Measurements from ENCODE around the gene PDZK1IP1. TPM values are rescaled to one million over a fixed set of nuclear protein-coding genes. Genes with fewer than 3 reads are reported as not detected.
"Not testable (repeated sequence)": the region's sequence is repeated elsewhere in the genome, so short reads cannot be mapped to it uniquely, and the experiment has no call there.

Gene PDZK1IP1
- total and polyA plus RNA-seq, 9 donors = 0.36 to 66.1 (median 0.61) TPM; not detected in 2

DNA sequence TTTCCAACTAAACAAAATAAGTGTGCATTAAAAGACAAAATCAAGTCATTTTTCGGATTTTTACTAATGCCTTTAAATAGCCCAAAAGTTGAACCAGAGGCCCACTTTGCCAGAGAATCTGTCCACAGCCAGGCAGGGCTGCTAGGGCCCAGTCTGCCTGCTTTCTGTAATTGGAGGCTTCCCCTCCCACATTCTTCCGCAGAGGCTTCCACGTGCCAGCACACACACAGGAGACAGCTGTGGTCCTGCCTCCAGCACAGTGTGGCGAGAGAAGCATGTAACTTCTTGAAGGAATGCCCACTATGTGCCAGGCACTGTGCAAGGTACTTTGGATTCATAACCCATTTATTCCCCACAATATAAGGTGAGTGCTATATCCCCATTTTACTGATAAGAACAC is 11.3 kb upstream of the PDZK1IP1 start:
- Histone ChIP-seq H3K36me3 (no peaks in the 10 kb centered on the region), H3K4me3 (no peak overlapping the region), H3K27me3 (no peaks in the 10 kb centered on the region), H3K4me1 (ENCODE audit: insufficient read depth) (no peaks in the 10 kb centered on the region), H3K9me3 (no peaks in the 10 kb centered on the region), H3K27ac (no peak overlapping the region)
- DNase-seq = no peak
- intact Hi-C loops (cut with DNase I) = no loop called here
- WGBS, 3 donors = 5 to 15% (median 12%) methylated on average over 4 of the region's 4 CpGs
- TF ChIP-seq POLR2A (IDR thresholded peaks at IDR 0.05) (no peak), EP300 (IDR thresholded peaks at IDR 0.05) (no peak)
- TF ChIP-seq, protein P1, sequence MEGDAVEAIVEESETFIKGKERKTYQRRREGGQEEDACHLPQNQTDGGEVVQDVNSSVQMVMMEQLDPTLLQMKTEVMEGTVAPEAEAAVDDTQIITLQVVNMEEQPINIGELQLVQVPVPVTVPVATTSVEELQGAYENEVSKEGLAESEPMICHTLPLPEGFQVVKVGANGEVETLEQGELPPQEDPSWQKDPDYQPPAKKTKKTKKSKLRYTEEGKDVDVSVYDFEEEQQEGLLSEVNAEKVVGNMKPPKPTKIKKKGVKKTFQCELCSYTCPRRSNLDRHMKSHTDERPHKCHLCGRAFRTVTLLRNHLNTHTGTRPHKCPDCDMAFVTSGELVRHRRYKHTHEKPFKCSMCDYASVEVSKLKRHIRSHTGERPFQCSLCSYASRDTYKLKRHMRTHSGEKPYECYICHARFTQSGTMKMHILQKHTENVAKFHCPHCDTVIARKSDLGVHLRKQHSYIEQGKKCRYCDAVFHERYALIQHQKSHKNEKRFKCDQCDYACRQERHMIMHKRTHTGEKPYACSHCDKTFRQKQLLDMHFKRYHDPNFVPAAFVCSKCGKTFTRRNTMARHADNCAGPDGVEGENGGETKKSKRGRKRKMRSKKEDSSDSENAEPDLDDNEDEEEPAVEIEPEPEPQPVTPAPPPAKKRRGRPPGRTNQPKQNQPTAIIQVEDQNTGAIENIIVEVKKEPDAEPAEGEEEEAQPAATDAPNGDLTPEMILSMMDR (IDR thresholded peaks at IDR 0.05) = no peak

DNA sequence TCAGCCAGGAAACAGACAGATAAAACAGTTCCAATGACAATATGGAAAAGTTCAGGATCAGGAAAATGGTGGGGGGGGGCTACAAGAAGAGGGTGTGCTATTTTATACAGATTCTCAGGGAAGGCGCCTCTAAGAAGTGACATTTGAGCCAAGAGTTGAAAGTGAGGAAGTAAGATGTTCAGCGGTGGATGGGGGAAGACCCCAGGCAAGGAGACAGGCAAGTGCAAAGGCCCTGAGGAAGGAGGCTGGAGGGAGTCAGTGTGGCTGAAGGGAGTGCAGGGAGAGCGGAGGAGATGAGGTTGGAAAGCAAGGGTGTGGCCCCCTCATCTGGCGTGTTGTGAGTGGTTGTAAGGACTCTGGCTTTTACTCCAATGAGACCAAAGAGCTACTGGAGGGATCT is 8.4 kb upstream of the PDZK1IP1 start:
- no peaks in the 10 kb centered on the region for H3K36me3 ChIP-seq
- H3K4me1 ChIP-seq (ENCODE audit: insufficient read depth) = no peaks in the 10 kb centered on the region
- H3K4me3 ChIP-seq = no peak overlapping the region
- TF ChIP-seq POLR2A (IDR thresholded peaks at IDR 0.05) (no peak), EP300 (IDR thresholded peaks at IDR 0.05) (no peak)
- TF ChIP-seq, protein P1 (IDR thresholded peaks at IDR 0.05) = no peak
- intact Hi-C loops (cut with DNase I) = loop anchor here in 1 of 4 donors (10.0 kb wide), 1 partner anchor 237 kb away; the partner anchor contains the start of gene FOXD2
- H3K9me3 ChIP-seq = no peaks in the 10 kb centered on the region
- DNase-seq = no peak
- no peaks in the 10 kb centered on the region for H3K27me3 ChIP-seq
- WGBS, 3 donors = 82 to 86% (median 85%) methylated on average over 4 of the region's 4 CpGs
- no peak overlapping the region for H3K27ac ChIP-seq

DNA sequence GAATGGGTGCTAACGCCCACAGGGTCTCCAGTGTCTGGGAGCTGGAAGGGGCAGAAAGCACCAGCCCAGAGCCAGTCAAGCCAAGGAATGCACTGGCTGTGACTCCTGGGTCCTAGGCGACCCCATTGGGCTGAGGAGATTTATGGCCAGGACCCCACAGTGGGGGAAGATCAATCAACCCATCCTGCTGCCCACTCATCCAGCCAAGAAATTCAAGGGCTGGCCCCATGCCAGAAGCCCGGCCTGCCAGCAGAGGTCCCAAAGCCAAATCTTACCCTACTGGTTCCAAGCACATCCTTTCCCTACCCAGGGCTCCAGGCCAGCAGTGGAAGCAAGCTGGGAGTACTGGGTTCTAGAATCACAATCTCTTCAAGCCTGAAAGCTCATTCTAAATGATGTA is 6.8 kb upstream of the PDZK1IP1 start:
- peaks cover 7% of the 10 kb centered on the region for H3K4me1 ChIP-seq (ENCODE audit: insufficient read depth)
- no peaks in the 10 kb centered on the region for H3K27me3 ChIP-seq
- no peaks in the 10 kb centered on the region for H3K9me3 ChIP-seq
- 32 to 50% (median 34%) methylated on average over 3 of the region's 3 CpGs for WGBS, 3 donors
- H3K36me3 ChIP-seq = no peaks in the 10 kb centered on the region
- no peak for TF ChIP-seq EP300 (IDR thresholded peaks at IDR 0.05)
- TF ChIP-seq, protein P1 (IDR thresholded peaks at IDR 0.05) = no peak
- no peak for TF ChIP-seq POLR2A (IDR thresholded peaks at IDR 0.05)
- intact Hi-C loops (cut with DNase I) = loop anchor here in 1 of 4 donors (10.0 kb wide), 1 partner anchor 238 kb away; the partner anchor contains the start of gene FOXD2
- no peak overlapping the region for H3K4me3 ChIP-seq
- no peak overlapping the region for H3K27ac ChIP-seq
- DNase-seq = no peak

DNA sequence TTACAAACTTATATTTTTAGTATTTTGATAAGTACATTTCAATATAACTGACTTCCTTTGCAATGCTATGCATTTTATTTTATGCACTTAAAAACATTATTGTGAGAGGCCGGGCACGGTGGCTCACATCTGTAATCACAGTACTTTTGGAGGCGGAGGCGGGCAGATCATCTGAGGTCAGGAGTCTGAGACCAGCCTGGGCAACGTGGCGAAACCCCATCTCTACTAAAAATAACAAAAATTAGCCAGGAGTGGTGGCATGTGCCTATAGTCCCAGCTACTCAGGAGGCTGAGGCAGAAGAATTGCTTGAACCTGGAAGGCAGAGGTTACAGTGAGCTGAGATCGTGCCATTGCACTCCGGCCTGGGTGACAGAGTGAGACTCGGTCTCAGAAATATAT is 6.1 kb upstream of the PDZK1IP1 start:
- not testable (repeated sequence) for H3K36me3 ChIP-seq; H3K27me3 ChIP-seq; DNase-seq; H3K9me3 ChIP-seq; H3K27ac ChIP-seq; H3K4me3 ChIP-seq; H3K4me1 ChIP-seq (ENCODE audit: insufficient read depth)
- intact Hi-C loops (cut with DNase I) = loop anchor here in 1 of 4 donors (10.0 kb wide), 1 partner anchor 239 kb away; the partner anchor contains the start of gene FOXD2
- WGBS, 3 donors = 82 to 86% (median 83%) methylated on average over 9 of the region's 9 CpGs

DNA sequence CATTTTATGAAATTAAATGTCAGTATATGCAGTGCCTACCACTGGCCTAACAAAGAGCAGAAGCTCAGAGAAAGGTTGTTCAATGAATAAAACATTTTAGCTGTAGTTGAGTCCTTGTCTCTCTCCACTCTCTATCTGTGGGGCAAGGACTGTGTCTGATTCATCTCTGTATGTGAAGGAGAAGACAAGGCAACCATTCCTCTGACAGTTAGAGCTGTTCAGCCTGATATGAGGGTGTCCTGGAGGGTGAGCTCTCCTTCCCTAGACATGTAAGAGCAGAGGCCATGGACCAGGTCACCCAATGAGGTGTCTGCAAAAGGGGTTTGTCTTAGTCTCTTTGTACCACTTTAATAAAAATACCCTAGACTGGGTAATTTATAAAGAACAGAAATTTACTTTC is 4.5 kb upstream of the PDZK1IP1 start:
- no peak for TF ChIP-seq POLR2A (IDR thresholded peaks at IDR 0.05)
- TF ChIP-seq, protein P1 (IDR thresholded peaks at IDR 0.05) = no peak
- no peak for TF ChIP-seq EP300 (IDR thresholded peaks at IDR 0.05)
- Histone ChIP-seq H3K4me3 (no peak overlapping the region), H3K4me1 (ENCODE audit: insufficient read depth) (peaks cover 12% of the 10 kb centered on the region), H3K9me3 (no peaks in the 10 kb centered on the region), H3K27ac (no peak overlapping the region), H3K36me3 (no peaks in the 10 kb centered on the region), H3K27me3 (no peaks in the 10 kb centered on the region)
- intact Hi-C loops (cut with DNase I) = loop anchor here in 2 of 4 donors (5.0 to 10.0 kb wide), 2 partner anchors 240 to 518 kb away; partner anchors contain the start of gene FOXD2 (in 1 of the 2)
- no peak for DNase-seq

DNA sequence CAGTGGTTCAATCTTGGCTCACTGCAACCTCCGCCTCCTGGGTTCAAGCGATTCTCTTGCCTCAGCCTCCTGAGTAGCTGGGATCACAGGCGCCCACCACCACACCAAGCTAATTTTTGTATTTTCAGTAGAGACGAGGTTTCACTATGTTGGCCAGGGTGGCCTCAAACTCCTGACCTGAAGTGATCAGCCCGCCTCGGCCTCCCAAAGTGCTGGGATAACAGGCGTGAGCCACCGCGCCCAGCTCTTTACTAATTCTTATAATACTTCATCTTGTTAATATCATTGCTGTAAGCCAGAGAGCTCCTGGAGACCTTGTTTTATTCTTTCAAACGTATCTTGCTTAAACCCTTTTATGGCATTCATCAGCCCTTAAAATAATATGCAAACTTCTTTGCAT is 3.7 kb upstream of the PDZK1IP1 start:
- H3K27ac ChIP-seq, DNase-seq, H3K4me3 ChIP-seq, H3K9me3 ChIP-seq, H3K36me3 ChIP-seq, H3K27me3 ChIP-seq: not testable (repeated sequence)
- WGBS, 3 donors = 86 to 87% (median 87%) methylated on average over 10 of the region's 10 CpGs
- H3K4me1 ChIP-seq (ENCODE audit: insufficient read depth) = peaks cover 12% of the 10 kb centered on the region
- intact Hi-C loops (cut with DNase I) = loop anchor here in 2 of 4 donors (5.0 to 10.0 kb wide), 2 partner anchors 241 to 519 kb away; partner anchors contain the start of gene FOXD2 (in 1 of the 2)
